Kidney (tissue), 14 donors: ENCODE results near the gene PDE4D. TPM values are rescaled to one million over a fixed set of nuclear protein-coding genes. Genes with fewer than 3 reads are reported as not detected.

Experiments
- DNase-seq, 5 donors: peaks; one replicate each; pipeline ENCODE4 v3.0.0-alpha.2; 2013 to 2020
- FAIRE-seq: peaks from 2 replicates; lab custom pipeline; 2012; peaks lifted over from hg19 to GRCh38; lab: Jason Lieb, UNC
- H3K27ac ChIP-seq, 2 donors: one replicate each; pipeline ENCODE4 v1.7.0; 2013; ENCODE audit warnings: low read depth in 2 of 2, low read length in 2 of 2, inconsistent platforms in 1 of 2
- H3K27me3 ChIP-seq: one replicate; pipeline ENCODE4 v1.7.1; 2013; ENCODE audit warnings: low read length, inconsistent platforms; ENCODE audit not compliant: control insufficient read depth, insufficient read depth
- H3K36me3 ChIP-seq, 3 donors: one replicate each; pipeline versions ENCODE4 v1.7.0 to v1.7.1; 2013; ENCODE audit warnings: low read length in 3 of 3, control low read depth in 1 of 3, inconsistent platforms in 1 of 3; ENCODE audit not compliant: insufficient read depth in 3 of 3, control insufficient read depth in 2 of 3
- H3K4me1 ChIP-seq, 3 donors: one replicate each; pipeline versions ENCODE4 v1.7.0 to v1.7.1; 2013; ENCODE audit warnings: low read length in 3 of 3, inconsistent platforms in 1 of 3, low read depth in 1 of 3; ENCODE audit not compliant: control insufficient read depth in 2 of 3, insufficient read depth in 2 of 3
- H3K4me3 ChIP-seq, 3 donors: one replicate each; pipeline versions ENCODE4 v1.7.0 to v1.8.1; 2013; ENCODE audit warnings: low read length in 3 of 3, control low read depth in 1 of 3, inconsistent platforms in 1 of 3
- H3K9ac ChIP-seq, 3 donors: one replicate each; pipeline versions ENCODE4 v1.7.0 to v1.7.1; 2013; ENCODE audit warnings: low read length in 3 of 3, control low read depth in 1 of 3, inconsistent platforms in 1 of 3
- H3K9me3 ChIP-seq, 3 donors: one replicate each; pipeline versions ENCODE4 v1.7.0 to v1.7.1; 2013; ENCODE audit warnings: low read length in 3 of 3, control low read depth in 1 of 3, inconsistent platforms in 1 of 3; ENCODE audit not compliant: control insufficient read depth in 2 of 3, insufficient read depth in 1 of 3
- intact Hi-C: fragments of 100-400 bp; cut with DNase I; formaldehyde crosslinking; loops from one replicate; pipeline ENCODE4 v1.11.1; 2022
- polyA plus RNA-seq: library from polyadenylated mRNA; stranded (reverse); fragments of 350-450 nt; fragmentation: Illumina TruSeq; extraction: RNeasy Lipid Tissue Mini Kit (QIAGEN cat#74804); gene quantifications from one replicate; pipeline ENCODE4 v1.2.3, GENCODE V29; 2014; ENCODE audit warnings: low read depth, low replicate concordance; ENCODE audit not compliant: insufficient read depth
- total RNA-seq: library from RNA; stranded (reverse); fragmentation: NEBNext Ultra II Directional; extraction: Animal tissue kit (Norgen Biotek cat#: 25700); gene quantifications from one replicate; pipeline ENCODE4 v1.2.1, GENCODE V29; 2021
- TF ChIP-seq, protein P1 (sequence below): IDR thresholded peaks from 3 replicates; pipeline ENCODE4 v1.5.1; 2012; ENCODE audit warnings: mild to moderate bottlenecking, moderate library complexity, borderline replicate concordance; ENCODE audit not compliant: insufficient read depth; ENCODE audit errors: extremely low read depth
- donor health status: control.
- donor health status: control.
- donor health status: control.
- donor health status: control.
- donor health status: control.
- donor health status: DM: yes; HTN: yes; CAD: no.
- donor health status: Normal renal cell carcinoma (clear cell type).

PDE4D gene
- total and polyA plus RNA-seq, 2 donors from 2014 or later, result 9.2 to 78.9 TPM

DNA sequence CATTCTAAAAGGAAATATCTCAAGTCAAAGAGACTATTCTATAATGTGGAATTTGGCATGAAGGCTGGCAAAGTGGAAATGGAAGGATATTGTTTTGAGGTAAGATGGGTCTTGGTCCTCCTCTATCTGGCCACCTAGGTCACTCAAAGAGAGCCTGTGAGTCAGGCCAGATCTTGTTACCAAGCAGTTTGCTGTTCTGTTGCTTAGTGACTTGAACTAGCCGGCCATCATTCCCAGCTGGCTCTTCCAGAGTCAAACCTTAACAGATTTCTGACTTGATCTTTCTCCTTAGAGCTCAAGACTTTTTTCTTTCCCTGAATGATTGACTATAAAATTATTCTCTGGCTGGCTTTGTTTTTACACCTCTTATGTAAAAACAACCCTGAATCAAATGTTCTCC is 136.1 kb downstream of the PDE4D start:
- H3K36me3 ChIP-seq, result no peaks in the 10 kb centered on the region
- intact Hi-C loops, result no loop called here
- no peak for FAIRE-seq
- TF ChIP-seq, protein P1, sequence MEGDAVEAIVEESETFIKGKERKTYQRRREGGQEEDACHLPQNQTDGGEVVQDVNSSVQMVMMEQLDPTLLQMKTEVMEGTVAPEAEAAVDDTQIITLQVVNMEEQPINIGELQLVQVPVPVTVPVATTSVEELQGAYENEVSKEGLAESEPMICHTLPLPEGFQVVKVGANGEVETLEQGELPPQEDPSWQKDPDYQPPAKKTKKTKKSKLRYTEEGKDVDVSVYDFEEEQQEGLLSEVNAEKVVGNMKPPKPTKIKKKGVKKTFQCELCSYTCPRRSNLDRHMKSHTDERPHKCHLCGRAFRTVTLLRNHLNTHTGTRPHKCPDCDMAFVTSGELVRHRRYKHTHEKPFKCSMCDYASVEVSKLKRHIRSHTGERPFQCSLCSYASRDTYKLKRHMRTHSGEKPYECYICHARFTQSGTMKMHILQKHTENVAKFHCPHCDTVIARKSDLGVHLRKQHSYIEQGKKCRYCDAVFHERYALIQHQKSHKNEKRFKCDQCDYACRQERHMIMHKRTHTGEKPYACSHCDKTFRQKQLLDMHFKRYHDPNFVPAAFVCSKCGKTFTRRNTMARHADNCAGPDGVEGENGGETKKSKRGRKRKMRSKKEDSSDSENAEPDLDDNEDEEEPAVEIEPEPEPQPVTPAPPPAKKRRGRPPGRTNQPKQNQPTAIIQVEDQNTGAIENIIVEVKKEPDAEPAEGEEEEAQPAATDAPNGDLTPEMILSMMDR, result no peak
- H3K27me3 ChIP-seq, result no peaks in the 10 kb centered on the region
- no peaks in the 10 kb centered on the region for H3K9me3 ChIP-seq
- DNase-seq, result peak in 1 of 5 donors; percentile 59
- H3K27ac ChIP-seq, result peak overlapping the region in 1 of 2 donors; percentile 47
- peak overlapping the region in 1 of 3 donors; percentile 7 for H3K4me3 ChIP-seq
- H3K9ac ChIP-seq, result no peak overlapping the region
- H3K4me1 ChIP-seq, result peaks cover 0 to 15% (median 4%) of the 10 kb centered on the region in 3 donors

DNA sequence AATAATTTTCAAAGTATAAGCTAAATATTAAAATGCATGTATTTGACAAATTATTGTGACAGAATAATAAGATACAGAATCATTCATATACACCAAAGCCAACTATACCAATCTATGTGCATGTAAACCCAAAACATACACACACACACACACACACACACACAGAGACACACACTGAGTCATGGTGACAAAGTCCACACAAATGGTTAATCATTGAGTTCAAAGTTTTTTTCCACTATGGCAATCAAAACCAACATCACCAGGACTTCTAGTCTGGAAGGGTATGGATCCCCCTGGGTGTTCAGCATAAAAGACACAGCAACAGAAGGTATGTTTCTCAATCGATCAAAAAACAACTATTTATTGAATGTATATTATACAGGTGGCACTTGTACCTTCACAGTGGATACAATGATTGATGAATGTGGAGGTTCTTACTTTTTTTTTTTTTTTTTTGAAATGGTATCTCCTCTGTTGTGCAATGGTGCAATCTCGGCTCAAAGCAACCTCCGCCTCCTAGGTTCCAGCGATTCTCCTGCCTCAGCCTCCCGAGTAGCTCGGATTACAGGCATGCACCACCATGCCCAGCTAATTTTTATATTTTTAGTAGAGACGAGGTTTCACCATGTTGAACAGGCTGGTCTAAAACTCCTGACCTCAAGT is 137.0 kb downstream of the PDE4D start:
- no peak overlapping the region for H3K27ac ChIP-seq
- no peak overlapping the region for H3K9ac ChIP-seq
- intact Hi-C loops, result no loop called here
- H3K4me3 ChIP-seq, result no peak overlapping the region
- peaks cover 0 to 15% (median 4%) of the 10 kb centered on the region in 3 donors for H3K4me1 ChIP-seq
- FAIRE-seq (no peak), DNase-seq (peak in 1 of 5 donors; percentile 42)
- H3K36me3 ChIP-seq, result no peaks in the 10 kb centered on the region
- TF ChIP-seq, protein P1, result no peak
- no peaks in the 10 kb centered on the region for H3K27me3 ChIP-seq
- H3K9me3 ChIP-seq, result no peaks in the 10 kb centered on the region

DNA sequence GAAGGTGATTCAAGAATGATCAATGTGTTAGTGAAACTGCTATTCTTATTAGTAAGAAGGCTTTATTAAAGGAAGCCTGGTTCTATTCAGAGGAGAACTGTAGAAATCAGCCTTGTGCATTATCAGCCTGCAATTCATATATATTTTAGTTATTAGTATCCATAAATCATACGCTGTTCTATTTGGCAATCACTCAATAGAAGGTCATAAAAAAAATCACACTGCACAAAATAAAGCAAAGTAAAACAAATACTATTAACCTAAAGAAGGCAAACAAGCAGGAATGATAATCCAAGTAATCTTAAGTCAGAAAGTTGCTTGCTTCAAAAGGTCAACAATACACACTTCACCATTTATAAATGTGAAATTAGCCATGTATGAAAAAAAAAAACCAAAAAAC is 138.1 kb downstream of the PDE4D start:
- TF ChIP-seq, protein P1, result no peak
- no peak for DNase-seq
- Histone ChIP-seq H3K27ac (no peak overlapping the region), H3K27me3 (no peaks in the 10 kb centered on the region), H3K9me3 (no peaks in the 10 kb centered on the region), H3K36me3 (no peaks in the 10 kb centered on the region), H3K4me3 (no peak overlapping the region), H3K9ac (no peak overlapping the region), H3K4me1 (peaks cover 0 to 15% (median 4%) of the 10 kb centered on the region in 3 donors)
- FAIRE-seq, result no peak
- intact Hi-C loops, result no loop called here
